GM12875 (cell line): ENCODE measurements around the gene TRIP12.

Experiments used
- H3K4me3 ChIP-seq: one replicate; pipeline ENCODE4 v1.5.1; 2011; ENCODE audit warnings: low read depth, low read length, control low read depth
- TF ChIP-seq, protein P1 (sequence below): IDR thresholded peaks from 2 replicates; pipeline ENCODE4 v1.5.1; 2011; ENCODE audit warnings: low read depth, mild to moderate bottlenecking, control low read depth, inconsistent platforms, low read length, moderate library complexity, borderline replicate concordance; ENCODE audit not compliant: insufficient read depth

Gene TRIP12

DNA sequence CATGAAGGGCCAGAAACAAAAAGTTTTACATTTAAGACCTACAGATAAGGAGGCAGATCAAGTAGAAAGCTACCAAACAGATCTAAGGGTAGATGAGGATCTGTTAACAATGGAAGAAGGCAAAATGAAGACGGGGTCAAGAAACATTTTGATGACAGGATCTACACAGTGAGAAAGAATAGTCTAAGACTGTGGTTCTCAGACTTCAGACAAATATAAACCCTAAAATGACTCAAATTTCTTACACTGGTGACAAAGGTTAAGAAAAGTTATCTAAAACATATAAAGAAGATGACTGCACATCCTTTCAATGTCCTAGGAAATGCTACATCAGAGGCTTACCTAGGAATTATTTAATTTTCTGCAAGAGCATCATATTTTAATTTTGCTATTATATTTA, 34.4 kb downstream of the TRIP12 start:
- TF ChIP-seq, protein P1, sequence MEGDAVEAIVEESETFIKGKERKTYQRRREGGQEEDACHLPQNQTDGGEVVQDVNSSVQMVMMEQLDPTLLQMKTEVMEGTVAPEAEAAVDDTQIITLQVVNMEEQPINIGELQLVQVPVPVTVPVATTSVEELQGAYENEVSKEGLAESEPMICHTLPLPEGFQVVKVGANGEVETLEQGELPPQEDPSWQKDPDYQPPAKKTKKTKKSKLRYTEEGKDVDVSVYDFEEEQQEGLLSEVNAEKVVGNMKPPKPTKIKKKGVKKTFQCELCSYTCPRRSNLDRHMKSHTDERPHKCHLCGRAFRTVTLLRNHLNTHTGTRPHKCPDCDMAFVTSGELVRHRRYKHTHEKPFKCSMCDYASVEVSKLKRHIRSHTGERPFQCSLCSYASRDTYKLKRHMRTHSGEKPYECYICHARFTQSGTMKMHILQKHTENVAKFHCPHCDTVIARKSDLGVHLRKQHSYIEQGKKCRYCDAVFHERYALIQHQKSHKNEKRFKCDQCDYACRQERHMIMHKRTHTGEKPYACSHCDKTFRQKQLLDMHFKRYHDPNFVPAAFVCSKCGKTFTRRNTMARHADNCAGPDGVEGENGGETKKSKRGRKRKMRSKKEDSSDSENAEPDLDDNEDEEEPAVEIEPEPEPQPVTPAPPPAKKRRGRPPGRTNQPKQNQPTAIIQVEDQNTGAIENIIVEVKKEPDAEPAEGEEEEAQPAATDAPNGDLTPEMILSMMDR, result no peak
- no peak overlapping the region for H3K4me3 ChIP-seq

DNA sequence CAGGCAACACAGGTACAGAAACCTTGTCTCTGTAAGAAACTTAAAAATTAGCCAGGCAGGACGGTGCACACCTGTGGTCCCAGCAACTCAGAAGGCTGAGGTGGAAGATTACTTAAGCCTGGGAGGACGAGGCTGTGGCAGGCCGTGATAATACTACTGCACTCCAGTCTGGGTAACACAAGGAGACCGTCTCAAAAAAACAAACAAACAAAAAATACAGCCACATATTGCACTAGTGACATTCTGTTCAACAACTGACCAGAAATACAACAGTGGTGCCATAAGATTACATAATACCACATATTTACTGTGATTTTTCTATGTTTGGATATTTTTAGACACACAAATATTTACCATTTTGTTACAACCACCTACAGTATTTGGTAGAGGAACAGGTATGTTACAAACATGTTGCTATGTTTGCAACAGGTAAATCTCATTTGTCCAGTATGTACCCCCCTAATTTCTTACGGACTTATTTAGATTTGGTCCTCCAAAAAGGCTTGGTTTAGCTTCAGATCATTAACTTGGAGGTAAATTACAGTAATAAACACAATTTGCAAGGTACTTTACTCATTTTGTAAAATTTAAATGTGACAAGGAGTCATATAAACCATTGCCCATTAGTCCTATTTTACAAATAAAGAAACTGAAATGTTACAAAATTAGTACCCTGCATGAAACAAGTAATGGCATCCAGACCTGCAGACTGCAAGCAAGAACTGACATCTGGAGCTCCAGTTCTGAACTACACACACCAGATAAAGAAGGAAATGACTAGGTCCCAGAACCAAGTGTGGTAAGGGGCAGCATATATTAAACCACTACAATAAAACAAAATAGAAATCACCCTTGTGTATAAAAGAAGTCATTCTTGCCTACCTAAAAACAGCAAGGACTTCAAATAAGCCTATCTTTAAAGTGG, 36.8 kb downstream of the TRIP12 start:
- TF ChIP-seq, protein P1, result no peak
- H3K4me3 ChIP-seq, result no peak overlapping the region

DNA sequence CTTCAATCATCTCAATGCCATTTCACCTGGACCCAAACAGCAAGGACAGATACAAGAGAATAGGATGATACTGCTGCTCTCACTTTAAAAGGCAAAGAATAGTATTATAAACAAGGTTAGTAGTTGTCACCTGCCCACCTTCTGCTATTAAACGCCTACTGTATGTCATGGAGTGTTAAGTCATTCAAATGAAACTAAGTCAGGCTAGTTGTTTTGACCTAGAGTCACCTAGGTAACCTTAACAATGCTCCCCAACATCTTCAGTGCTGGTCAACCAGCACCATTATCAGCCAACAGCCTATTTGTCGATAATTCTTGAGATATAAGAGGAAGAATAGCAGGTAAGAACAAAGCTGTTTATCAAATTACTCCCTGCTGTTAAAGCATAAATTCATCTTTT, 39.2 kb downstream of the TRIP12 start:
- H3K4me3 ChIP-seq, result no peak overlapping the region
- TF ChIP-seq, protein P1, result no peak

DNA sequence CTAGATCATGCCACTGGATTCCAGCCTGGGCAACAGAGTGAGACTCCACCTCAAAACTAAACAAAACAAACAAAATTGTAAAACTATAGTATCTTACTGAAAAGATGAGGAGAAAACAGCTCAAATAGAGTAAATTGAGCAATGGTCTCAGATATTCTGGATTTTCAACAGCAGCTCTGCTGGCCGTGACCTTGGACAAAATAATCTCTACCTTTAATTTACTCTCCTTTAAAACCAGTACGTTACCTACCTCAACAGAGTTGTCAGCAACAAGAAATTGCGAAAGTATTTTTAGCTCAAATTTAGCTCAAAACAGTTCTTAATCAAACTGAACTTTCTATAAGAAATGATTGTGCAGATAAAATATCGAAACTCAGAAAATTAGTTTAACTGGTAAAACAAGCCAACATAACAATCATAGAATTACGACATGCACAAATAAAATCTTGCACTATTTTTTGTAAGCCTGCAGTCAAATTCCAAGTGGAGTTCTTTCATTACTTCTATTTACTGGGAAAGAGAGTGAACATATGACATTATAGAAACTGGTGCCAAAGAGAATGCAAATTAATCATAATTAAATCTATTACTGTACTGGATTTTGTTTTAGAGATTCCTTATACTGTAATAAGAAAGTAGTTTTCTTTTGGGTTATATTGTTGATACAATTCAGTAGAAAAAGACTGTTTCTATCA, 40.8 kb downstream of the TRIP12 start:
- TF ChIP-seq, protein P1, result no peak
- no peak overlapping the region for H3K4me3 ChIP-seq

DNA sequence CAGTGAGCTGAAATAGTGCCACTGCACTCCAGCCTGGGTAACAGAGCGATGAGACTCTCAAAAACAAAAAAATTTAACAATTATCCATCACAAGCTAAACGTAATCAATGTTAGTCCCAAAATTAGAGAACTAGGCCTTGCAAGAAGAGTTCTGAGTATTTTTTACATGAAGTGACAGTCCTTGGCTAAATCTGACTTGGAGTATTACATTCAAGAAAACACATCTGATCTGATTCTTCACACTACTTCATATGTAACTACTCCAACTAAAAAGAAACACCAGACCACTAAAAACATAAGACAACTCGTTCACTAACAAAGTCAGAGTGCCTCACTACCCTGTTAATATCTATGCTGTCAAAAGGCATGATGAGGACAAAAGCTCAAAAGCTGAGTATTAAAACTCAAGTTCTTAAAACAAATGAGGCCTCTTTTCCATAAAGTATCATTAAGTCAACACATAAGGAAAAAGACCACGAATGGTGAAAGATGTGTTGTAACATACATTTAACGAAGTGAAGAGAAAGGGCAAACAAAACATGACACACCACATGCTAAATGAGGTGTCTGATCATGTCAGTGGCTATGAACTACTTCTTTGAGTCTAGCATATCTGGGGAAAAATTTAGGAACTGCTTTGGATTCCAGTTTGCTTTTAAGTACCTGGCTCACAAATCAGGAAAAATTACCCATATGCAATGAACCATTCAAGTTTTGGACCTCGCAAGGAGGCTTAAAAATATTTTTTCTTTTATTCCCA, 42.4 kb downstream of the TRIP12 start:
- H3K4me3 ChIP-seq, result no peak overlapping the region
- TF ChIP-seq, protein P1, result no peak

DNA sequence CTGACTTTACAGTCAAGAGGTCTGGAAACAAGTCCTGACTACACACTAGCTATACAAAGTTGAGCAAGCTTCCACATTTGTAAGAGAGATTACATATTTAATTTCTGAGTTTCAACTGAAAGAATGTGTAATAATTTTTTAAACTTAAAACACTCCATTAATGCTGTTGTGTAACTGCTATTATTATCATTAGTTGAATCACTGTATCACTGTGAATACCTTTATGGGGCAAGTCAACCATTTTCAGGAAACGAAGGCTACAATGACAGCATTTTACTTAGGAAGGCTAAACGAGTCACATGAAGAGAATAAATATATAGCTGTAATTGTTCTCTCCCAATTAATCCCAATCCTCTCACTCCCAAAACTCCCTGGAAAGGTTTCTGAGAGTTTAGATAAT, 46.3 kb downstream of the TRIP12 start:
- TF ChIP-seq, protein P1, result no peak
- no peak overlapping the region for H3K4me3 ChIP-seq

DNA sequence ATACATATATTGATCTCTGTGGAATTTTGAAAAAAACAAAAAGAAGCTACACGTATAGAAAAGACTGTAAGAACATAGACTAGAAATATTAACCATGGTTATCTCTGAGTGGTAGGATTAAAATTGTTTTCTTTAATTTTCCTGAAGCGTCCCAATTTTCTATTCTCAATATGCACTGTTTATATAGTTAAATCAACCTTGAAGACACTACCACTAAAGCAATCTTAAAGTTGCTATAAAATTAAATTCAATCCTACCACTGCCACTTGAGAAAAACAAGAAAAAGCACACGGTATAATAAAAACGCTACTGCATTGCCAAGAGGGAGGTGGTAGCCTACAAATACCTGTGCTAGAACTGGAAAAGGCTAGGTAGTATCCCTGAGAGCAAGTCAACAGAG, 47.2 kb downstream of the TRIP12 start:
- TF ChIP-seq, protein P1, result no peak
- H3K4me3 ChIP-seq, result no peak overlapping the region
